Measurements from ENCODE around the gene MCF2L2. TPM values are rescaled to one million over a fixed set of nuclear protein-coding genes. Genes with fewer than 3 reads are reported as not detected.
"Not testable (repeated sequence)": the region's sequence is repeated elsewhere in the genome, so short reads cannot be mapped to it uniquely, and the experiment has no call there.

MCF2L2 gene
- total RNA-seq, 1 donor from 2014 or later, result 2.7 TPM

GRCh38 chr3:183378008-183378407 lies 50.4 kb downstream of the MCF2L2 start:
- peaks cover 5% of the 10 kb centered on the region for H3K4me1 Mint-ChIP-seq (ENCODE audit: unreplicated experiment)
- H3K4me3 Mint-ChIP-seq, result no peak overlapping the region
- TF ChIP-seq CTCF (conservative IDR thresholded peaks at IDR 0.05), result no peak
- peaks cover 4% of the 10 kb centered on the region for H3K27me3 Mint-ChIP-seq
- no peak overlapping the region for H3K27ac Mint-ChIP-seq
- DNase-seq (ENCODE audit: extremely low spot score, unreplicated experiment), result no peak
- H3K9me3 Mint-ChIP-seq, result no peaks in the 10 kb centered on the region
- H3K36me3 Mint-ChIP-seq, result no peaks in the 10 kb centered on the region

- DNase-seq (ENCODE audit: extremely low spot score, unreplicated experiment), result no peak
- Mint-ChIP-seq H3K9me3 (no peaks in the 10 kb centered on the region), H3K27ac (no peak overlapping the region), H3K4me1 (ENCODE audit: unreplicated experiment) (peaks cover 3% of the 10 kb centered on the region), H3K27me3 (peaks cover 4% of the 10 kb centered on the region), H3K36me3 (no peaks in the 10 kb centered on the region), H3K4me3 (no peak overlapping the region)
- TF ChIP-seq CTCF (conservative IDR thresholded peaks at IDR 0.05), result no peak
Measured at GRCh38 chr3:183377307-183377959, 51.0 kb downstream of the MCF2L2 start.

DNA sequence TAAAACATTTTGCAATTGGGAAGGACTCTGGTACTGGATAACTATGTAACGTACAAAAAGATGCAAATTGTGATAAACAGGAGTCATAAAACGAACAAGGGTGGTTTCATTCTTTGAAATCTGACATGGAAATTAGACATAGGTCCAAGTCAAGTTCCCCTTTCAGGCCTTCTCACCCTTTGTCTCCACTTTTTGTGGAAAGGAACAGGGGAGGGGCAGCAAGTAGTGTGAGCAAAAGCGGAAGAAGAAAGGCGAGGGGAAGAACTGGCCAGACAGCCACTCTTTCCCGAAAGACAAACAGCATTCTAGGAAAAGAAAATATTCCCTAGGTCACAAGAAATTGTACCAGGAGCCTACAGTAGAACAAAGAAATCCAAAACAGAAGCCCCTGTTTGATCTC lies 52.6 kb downstream of the MCF2L2 start:
- peaks cover 4% of the 10 kb centered on the region for H3K27me3 Mint-ChIP-seq
- H3K4me1 Mint-ChIP-seq (ENCODE audit: unreplicated experiment), result no peaks in the 10 kb centered on the region
- no peaks in the 10 kb centered on the region for H3K36me3 Mint-ChIP-seq
- no peak overlapping the region for H3K4me3 Mint-ChIP-seq
- TF ChIP-seq CTCF (conservative IDR thresholded peaks at IDR 0.05), result no peak
- no peaks in the 10 kb centered on the region for H3K9me3 Mint-ChIP-seq
- DNase-seq (ENCODE audit: extremely low spot score, unreplicated experiment), result no peak
- no peak overlapping the region for H3K27ac Mint-ChIP-seq

DNA sequence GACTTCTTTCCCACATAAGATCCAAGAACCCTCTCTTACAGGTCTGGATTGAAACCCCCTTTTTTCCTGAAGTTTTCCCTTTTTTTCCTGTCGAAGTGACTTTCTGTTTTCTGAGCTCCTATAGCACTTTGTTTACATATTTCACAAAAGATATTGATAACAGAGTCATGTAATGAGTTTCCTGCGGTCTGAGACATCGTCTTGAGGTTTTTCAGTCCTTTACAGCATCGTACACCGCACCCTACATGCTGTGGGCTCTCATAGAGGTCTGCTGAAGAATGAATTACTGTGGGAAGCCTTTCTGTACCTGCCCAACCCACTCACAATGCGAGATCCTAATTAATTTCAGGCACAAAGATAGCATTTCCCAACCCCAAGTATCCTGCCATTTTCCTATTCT lies 53.1 kb downstream of the MCF2L2 start:
- no peak for TF ChIP-seq CTCF (conservative IDR thresholded peaks at IDR 0.05)
- no peak overlapping the region for H3K27ac Mint-ChIP-seq
- no peaks in the 10 kb centered on the region for H3K9me3 Mint-ChIP-seq
- peaks cover 4% of the 10 kb centered on the region for H3K27me3 Mint-ChIP-seq
- DNase-seq (ENCODE audit: extremely low spot score, unreplicated experiment), result no peak
- H3K36me3 Mint-ChIP-seq, result no peaks in the 10 kb centered on the region
- H3K4me1 Mint-ChIP-seq (ENCODE audit: unreplicated experiment), result no peaks in the 10 kb centered on the region
- H3K4me3 Mint-ChIP-seq, result no peak overlapping the region

- Mint-ChIP-seq H3K4me1 (ENCODE audit: unreplicated experiment) (no peaks in the 10 kb centered on the region), H3K4me3 (no peak overlapping the region), H3K9me3 (no peaks in the 10 kb centered on the region), H3K27ac (no peak overlapping the region), H3K27me3 (peaks cover 4% of the 10 kb centered on the region), H3K36me3 (no peaks in the 10 kb centered on the region)
- TF ChIP-seq CTCF (conservative IDR thresholded peaks at IDR 0.05), result no peak
- no peak for DNase-seq (ENCODE audit: extremely low spot score, unreplicated experiment)
Measured at GRCh38 chr3:183372911-183373310, 55.5 kb downstream of the MCF2L2 start.

GRCh38 chr3:183371600-183371968 lies 56.8 kb downstream of the MCF2L2 start:
- not testable (repeated sequence) for H3K9me3 Mint-ChIP-seq; H3K27ac Mint-ChIP-seq; H3K4me3 Mint-ChIP-seq; H3K4me1 Mint-ChIP-seq (ENCODE audit: unreplicated experiment); DNase-seq (ENCODE audit: extremely low spot score, unreplicated experiment); H3K27me3 Mint-ChIP-seq; H3K36me3 Mint-ChIP-seq

Data from type B pancreatic cell (in vitro differentiated cells).